Upper lobe of left lung (tissue), 6 donors: Measurements from ENCODE around the gene ZBTB9. TPM values are rescaled to one million over a fixed set of nuclear protein-coding genes. Genes with fewer than 3 reads are reported as not detected.

Source experiments
- ATAC-seq, 2 donors: fragments of 200-7000 bp; cut with Tn5 transposase; one replicate each; pipeline ENCODE4 v1.9.1; 2022; ENCODE audit warnings: mild to moderate bottlenecking in 2 of 2, moderate library complexity in 2 of 2; ENCODE audit not compliant: low FRiP score in 2 of 2
- DNase-seq, 2 donors: peaks; one replicate each; pipeline ENCODE4 v3.0.0-alpha.2; 2019 to 2020
- H3K27ac ChIP-seq, 4 donors: fragments of 200-600 bp; sonication (generic); one replicate each; pipeline ENCODE4 v1.5.1; 2016 to 2019
- H3K27me3 ChIP-seq, 4 donors: fragments of 200-600 bp; sonication (generic); one replicate each; pipeline ENCODE4 v1.5.1; 2017 to 2019
- H3K36me3 ChIP-seq, 4 donors: fragments of 200-600 bp; sonication (generic); one replicate each; pipeline ENCODE4 v1.5.1; 2016 to 2019
- H3K4me1 ChIP-seq, 4 donors: fragments of 200-600 bp; sonication (generic); one replicate each; pipeline ENCODE4 v1.5.1; 2018 to 2019
- H3K4me3 ChIP-seq, 4 donors: fragments of 200-600 bp; sonication (generic); one replicate each; pipeline ENCODE4 v1.5.1; 2017 to 2019; ENCODE audit warnings: mild to moderate bottlenecking in 2 of 4, moderate library complexity in 1 of 4
- H3K9me3 ChIP-seq, 4 donors: fragments of 200-600 bp; sonication (generic); one replicate each; pipeline ENCODE4 v1.5.1; 2018 to 2019
- CTCF ChIP-seq, 6 experiments: fragments of 450-650 bp in 4 of 6; fragments of 200-600 bp in 2 of 6; sonication (generic) in 2 of 6; IDR thresholded peaks; one replicate each; pipeline ENCODE4 v1.5.1; 2016 to 2019; ENCODE audit warnings: antibody characterized with exemption in 6 of 6
- EP300 ChIP-seq, 4 donors: sonication (generic); formaldehyde crosslinking; IDR thresholded peaks; one replicate each; pipeline ENCODE4 v1.5.1; 2017; ENCODE audit warnings: antibody characterized with exemption in 4 of 4, control low read depth in 2 of 4
- POLR2A ChIP-seq, 4 donors: fragments of 450-650 bp; IDR thresholded peaks; one replicate each; pipeline ENCODE4 v1.5.1; 2016 to 2017; ENCODE audit warnings: antibody characterized with exemption in 4 of 4, mild to moderate bottlenecking in 2 of 4
- POLR2AphosphoS5 ChIP-seq, 2 donors: sonication (generic); formaldehyde crosslinking; IDR thresholded peaks; one replicate each; pipeline ENCODE4 v1.5.1; 2017; ENCODE audit warnings: antibody characterized with exemption in 2 of 2
- WGBS, 2 donors: methylation state at CpG; one replicate each; pipeline ENCODE4 v1.1.5; 2017 to 2018; 5-methylcytosine and 5-hydroxymethylcytosine counted together
- total RNA-seq, 6 donors: library from RNA; depleted of rRNA in 4 of 6; stranded (reverse); fragments of >200 nt in 4 of 6; gene quantifications; one replicate each; pipeline versions ENCODE4 v1.1.0 to v1.2.1, GENCODE V29; 2016 to 2021
- donor health status: DM: no; HTN: no; CAD: no; lungs with moderate emphysema.
- donor health status: DM: no; HTN: yes; CAD: no; lungs with severe emphysema.

The ZBTB9 gene
- total RNA-seq, 6 donors from 2014 or later: 3.2 to 8.7 (median 6.1) TPM

- H3K9me3 ChIP-seq: no peaks in the 10 kb centered on the region
- H3K4me3 ChIP-seq: peak overlapping the region in 2 of 4 donors; percentile 22 to 27
- peaks cover 34 to 57% (median 52%) of the 10 kb centered on the region in 4 donors for H3K4me1 ChIP-seq
- peak in 1 of 2 donors; percentile 34 for ATAC-seq
- peaks cover 0 to 11% (median 5%) of the 10 kb centered on the region in 4 donors for H3K36me3 ChIP-seq
- H3K27me3 ChIP-seq: no peaks in the 10 kb centered on the region
- TF ChIP-seq CTCF (IDR thresholded peaks at IDR 0.05): no peak
- TF ChIP-seq POLR2A (IDR thresholded peaks at IDR 0.05): no peak
- TF ChIP-seq EP300 (IDR thresholded peaks at IDR 0.05): no peak
- TF ChIP-seq POLR2AphosphoS5 (IDR thresholded peaks at IDR 0.05): no peak
- peak; percentile 45 to 90 for DNase-seq
- WGBS, 2 donors: 5 to 14% methylated on average over 11 to 12 of the region's 12 CpGs
- H3K27ac ChIP-seq: peak overlapping the region in 1 of 4 donors; percentile 25
Observed at GRCh38 chr6:33430991-33431879, 23.1 kb upstream of the ZBTB9 start.

- peak overlapping the region in 1 of 4 donors; percentile 25 for H3K27ac ChIP-seq
- peak overlapping the region in 1 of 4 donors; percentile 27 for H3K4me3 ChIP-seq
- TF ChIP-seq CTCF (IDR thresholded peaks at IDR 0.05): no peak
- no peak for TF ChIP-seq POLR2A (IDR thresholded peaks at IDR 0.05)
- TF ChIP-seq EP300 (IDR thresholded peaks at IDR 0.05): no peak
- TF ChIP-seq POLR2AphosphoS5 (IDR thresholded peaks at IDR 0.05): no peak
- DNase-seq (no peak), ATAC-seq (no peak)
- no peaks in the 10 kb centered on the region for H3K9me3 ChIP-seq
- H3K27me3 ChIP-seq: no peaks in the 10 kb centered on the region
- peaks cover 0 to 19% (median 9%) of the 10 kb centered on the region in 4 donors for H3K36me3 ChIP-seq
- H3K4me1 ChIP-seq: peaks cover 27 to 49% (median 44%) of the 10 kb centered on the region in 4 donors
- WGBS, 2 donors: 42 to 59% methylated on average over 7 to 12 of the region's 12 CpGs
Observed at GRCh38 chr6:33431880-33432541, 22.4 kb upstream of the ZBTB9 start.

GRCh38 chr6:33432546-33432945 is 21.8 kb upstream of the ZBTB9 start:
- H3K9me3 ChIP-seq: no peaks in the 10 kb centered on the region
- no peak overlapping the region for H3K4me3 ChIP-seq
- no peak for ATAC-seq
- DNase-seq: no peak
- H3K36me3 ChIP-seq: peaks cover 0 to 24% (median 13%) of the 10 kb centered on the region in 4 donors
- no peak overlapping the region for H3K27ac ChIP-seq
- 82 to 83% methylated on average over 10 of the region's 10 CpGs for WGBS, 2 donors
- no peaks in the 10 kb centered on the region for H3K27me3 ChIP-seq
- TF ChIP-seq CTCF (IDR thresholded peaks at IDR 0.05) (no peak), POLR2AphosphoS5 (IDR thresholded peaks at IDR 0.05) (no peak), POLR2A (IDR thresholded peaks at IDR 0.05) (no peak), EP300 (IDR thresholded peaks at IDR 0.05) (no peak)
- H3K4me1 ChIP-seq: peaks cover 21 to 44% (median 39%) of the 10 kb centered on the region in 4 donors

- no peaks in the 10 kb centered on the region for H3K27me3 ChIP-seq
- H3K36me3 ChIP-seq: peaks cover 0 to 29% (median 18%) of the 10 kb centered on the region in 4 donors
- peaks cover 21 to 41% (median 38%) of the 10 kb centered on the region in 4 donors for H3K4me1 ChIP-seq
- no peaks in the 10 kb centered on the region for H3K9me3 ChIP-seq
- no peak for TF ChIP-seq CTCF (IDR thresholded peaks at IDR 0.05)
- no peak for TF ChIP-seq EP300 (IDR thresholded peaks at IDR 0.05)
- no peak for ATAC-seq
- no peak overlapping the region for H3K27ac ChIP-seq
- DNase-seq: no peak
- WGBS, 2 donors: 92 to 100% methylated on average over 1 of the region's 1 CpG
- no peak overlapping the region for H3K4me3 ChIP-seq
Observed at GRCh38 chr6:33433001-33433543, 21.3 kb upstream of the ZBTB9 start.
